ENCODE data around the gene ZNF823. TPM values are rescaled to one million over a fixed set of nuclear protein-coding genes. Genes with fewer than 3 reads are reported as not detected.
A peak's percentile ranks its signal among the peaks of the same experiment; 100 is the strongest.

The ZNF823 gene
- total and polyA plus RNA-seq, 2 of the 13 experiments (the other 11 are each of a cell fraction or from before 2014, with no cell fraction given) = 5.7 to 11.7 TPM

- TF ChIP-seq ZNF251 (CRISPR knock-in tag; IDR thresholded peaks at IDR 0.05) (no peak), ATF2 (CRISPR knock-in tag; IDR thresholded peaks at IDR 0.05) (no peak), AHR (CRISPR knock-in tag; IDR thresholded peaks at IDR 0.05) (peak; percentile 40; the same call in 1 of the 2 replicates), ZFP62 (CRISPR knock-in tag; IDR thresholded peaks at IDR 0.05) (no peak), ZBTB46 (CRISPR knock-in tag; IDR thresholded peaks at IDR 0.05; ENCODE audit: borderline replicate concordance) (no peak), DNMT3B (CRISPR knock-in tag; conservative IDR thresholded peaks at IDR 0.05) (no peak), MIER2 (CRISPR knock-in tag; IDR thresholded peaks at IDR 0.05) (no peak), HIC2 (CRISPR knock-in tag; IDR thresholded peaks at IDR 0.05; ENCODE audit: low read depth) (no peak), TRAFD1 (CRISPR knock-in tag; IDR thresholded peaks at IDR 0.05; ENCODE audit: borderline replicate concordance) (no peak), ZNF598 (CRISPR knock-in tag; IDR thresholded peaks at IDR 0.05; ENCODE audit: borderline replicate concordance) (no peak), ELK4 (CRISPR knock-in tag; IDR thresholded peaks at IDR 0.05; ENCODE audit: borderline replicate concordance) (no peak), ZHX2 (IDR thresholded peaks at IDR 0.05; ENCODE audit: low read depth) (no peak), ZHX2 (CRISPR knock-in tag; IDR thresholded peaks at IDR 0.05; ENCODE audit: borderline replicate concordance) (no peak), ZSCAN22 (CRISPR knock-in tag; IDR thresholded peaks at IDR 0.05) (no peak), GABPA (IDR thresholded peaks at IDR 0.05; ENCODE audit: low read depth, low read length) (no peak), GABPA (CRISPR knock-in tag; IDR thresholded peaks at IDR 0.05; ENCODE audit: low read depth) (no peak)
Observed at GRCh38 chr19:11767633-11768133, 28.9 kb upstream of the ZNF823 start (continued).
